K562 (cell line): ENCODE results near the gene EIF4G1. TPM values are rescaled to one million over a fixed set of nuclear protein-coding genes. Genes with fewer than 3 reads are reported as not detected.

ENCODE experiments used
- ATAC-seq: fragments of 200-7000 bp; cut with Tn5 transposase; 3 replicates; pipeline ENCODE4 v1.9.1; 2020; ENCODE audit warnings: moderate library complexity
- BruUV-seq: library from RNA; stranded (reverse); fragments of 400-500 nt; replicated peaks from 2 replicates; lab custom pipeline; 2021; lab: Mats Ljungman, UMichigan
- CTCF ChIA-PET: fragments of 300-600 bp; formaldehyde crosslinking; extraction: SDS; loops from one replicate; lab custom pipeline; 2021; ENCODE audit warnings: low intra/inter-chr PET ratio; lab: Yijun Ruan, JAX
- POLR2A ChIA-PET: fragments of 300-600, 350-650 bp; sonication (Branson Sonifier 250); formaldehyde crosslinking; extraction: SDS; loops from one replicate; lab custom pipeline; 2021; ENCODE audit warnings: antibody characterized with exemption, inconsistent platforms; lab: Yijun Ruan, JAX
- DNase-seq, 4 experiments: peaks; one replicate each; pipeline versions ENCODE4 v3.0.0 to v3.0.0-alpha.2; 2011 to 2018; ENCODE audit warnings: low spot score in 3 of 4, mixed read lengths in 3 of 4; ENCODE audit errors: extremely low read depth in 1 of 4
- FAIRE-seq: peaks from 2 replicates; lab custom pipeline; 2011; peaks lifted over from hg19 to GRCh38; lab: Jason Lieb, UNC
- H2AFZ ChIP-seq: 2 replicates; pipeline ENCODE4 v1.6.0; 2011; ENCODE audit warnings: low read depth, low read length, control low read depth, inconsistent platforms
- H3K27ac ChIP-seq: fragments of 200-600 bp; 3 replicates; pipeline ENCODE4 v1.8.0; 2011; ENCODE audit warnings: low read depth, mild to moderate bottlenecking, control low read depth, inconsistent platforms, low read length, moderate library complexity, mixed read lengths; ENCODE audit errors: extremely low read depth
- H3K27me3 ChIP-seq, 2 experiments: fragments of 300-600 bp in 1 of 2; 2 replicates in 1 of 2; 3 replicates in 1 of 2; pipeline versions ENCODE4 v1.6.0 to v1.8.0; 2011; ENCODE audit warnings: inconsistent platforms in 2 of 2, low read length in 2 of 2, mild to moderate bottlenecking in 1 of 2, mixed read lengths in 1 of 2, moderate library complexity in 1 of 2; ENCODE audit not compliant: control insufficient read depth in 2 of 2, insufficient read depth in 2 of 2
- H3K36me3 ChIP-seq: fragments of 300-600 bp; 3 replicates; pipeline ENCODE4 v1.8.0; 2011; ENCODE audit warnings: mild to moderate bottlenecking, low read length, inconsistent platforms; ENCODE audit not compliant: control insufficient read depth, insufficient read depth
- H3K4me1 ChIP-seq, 2 experiments: fragments of 200-600 bp in 1 of 2; replicated peaks in 1 of 2; 2 replicates in 1 of 2; 3 replicates in 1 of 2; pipeline versions ENCODE4 v1.5.1 to v1.8.0; 2011; ENCODE audit warnings: inconsistent platforms in 2 of 2, low read length in 2 of 2, mild to moderate bottlenecking in 1 of 2, mixed read lengths in 1 of 2, moderate library complexity in 1 of 2; ENCODE audit not compliant: control insufficient read depth in 2 of 2, insufficient read depth in 2 of 2
- H3K4me2 ChIP-seq: 2 replicates; pipeline ENCODE4 v1.6.1; 2011; ENCODE audit warnings: low read length, control low read depth, inconsistent platforms, mixed read lengths; ENCODE audit not compliant: insufficient read depth
- H3K4me3 ChIP-seq: fragments of 200-600 bp; sonication (generic), shearing (Covaris generic); 2 replicates; pipeline ENCODE4 v1.5.1; 2016; ENCODE audit warnings: control low read depth, inconsistent platforms
- H3K79me2 ChIP-seq: fragments of 200-600 bp; 3 replicates; pipeline ENCODE4 v1.8.0; 2011; ENCODE audit warnings: low read length, inconsistent platforms; ENCODE audit not compliant: control insufficient read depth, insufficient read depth
- H3K9ac ChIP-seq, 2 experiments: 2 replicates each; pipeline versions ENCODE4 v1.6.0 to v1.6.1; 2011; ENCODE audit warnings: low read depth in 2 of 2, low read length in 2 of 2, control low read depth in 1 of 2, inconsistent platforms in 1 of 2, mild to moderate bottlenecking in 1 of 2, mixed read lengths in 1 of 2; ENCODE audit not compliant: insufficient read depth in 1 of 2
- H3K9me1 ChIP-seq: one replicate; pipeline ENCODE4 v1.6.0; 2011; ENCODE audit warnings: inconsistent platforms, mild to moderate bottlenecking, low read length, moderate library complexity; ENCODE audit not compliant: control insufficient read depth, insufficient read depth
- H3K9me3 ChIP-seq: replicated peaks from 2 replicates; pipeline ENCODE4 v1.5.1; 2011; ENCODE audit warnings: low read depth, low read length, inconsistent platforms; ENCODE audit not compliant: control insufficient read depth, insufficient read depth
- H4K20me1 ChIP-seq: replicated peaks from 2 replicates; pipeline ENCODE4 v1.6.1; 2011; ENCODE audit warnings: low read length, inconsistent platforms, mixed read lengths; ENCODE audit not compliant: control insufficient read depth, insufficient read depth
- BCLAF1 ChIP-seq, 2 experiments: fragments of 450-650 bp in 1 of 2; IDR thresholded peaks; 2 replicates each; pipeline ENCODE4 v1.6.1; 2011 to 2017; ENCODE audit warnings: low read depth in 2 of 2, antibody characterized with exemption in 1 of 2, borderline replicate concordance in 1 of 2, low read length in 1 of 2, mild to moderate bottlenecking in 1 of 2, mixed read lengths in 1 of 2; ENCODE audit not compliant: control insufficient read depth in 1 of 2
- MBD1 ChIP-seq: fragments of 250-450 bp; sonication (Bioruptor Pico); IDR thresholded peaks from 2 replicates; pipeline ENCODE4 v1.8.0; 2022; ENCODE audit warnings: inconsistent platforms
- NCOA1 ChIP-seq: fragments of 450-650 bp; IDR thresholded peaks from 2 replicates; pipeline ENCODE4 v1.6.1; 2016; ENCODE audit warnings: low read depth
- PHB ChIP-seq: fragments of 250-450 bp; sonication (Bioruptor Pico); IDR thresholded peaks from 2 replicates; pipeline ENCODE4 v1.5.0; 2021
- PHF21A ChIP-seq: fragments of 450-650 bp; IDR thresholded peaks from 2 replicates; pipeline ENCODE4 v1.6.1; 2017; ENCODE audit warnings: low read depth, borderline replicate concordance
- PHF8 ChIP-seq: fragments of 200-600 bp; sonication (generic); IDR thresholded peaks from 2 replicates; pipeline ENCODE4 v1.6.1; 2012; ENCODE audit warnings: mixed run types, mild to moderate bottlenecking, inconsistent platforms, low read length, moderate library complexity, borderline replicate concordance
- PKNOX1 ChIP-seq: fragments of 450-650 bp; IDR thresholded peaks from 2 replicates; pipeline ENCODE4 v1.6.1; 2016
- POLR2G ChIP-seq: fragments of 200-400 bp; formaldehyde crosslinking; IDR thresholded peaks from 2 replicates; pipeline ENCODE4 v1.6.1; 2017; ENCODE audit warnings: low read depth, mild to moderate bottlenecking, antibody characterized with exemption, low read length, moderate library complexity
- SP1 ChIP-seq: sonication (generic); formaldehyde crosslinking; IDR thresholded peaks from 2 replicates; pipeline ENCODE4 v1.8.1; 2022; ENCODE audit warnings: mild to moderate bottlenecking, missing genetic modification reagents
- SREBF2 ChIP-seq: sonication (generic); formaldehyde crosslinking; IDR thresholded peaks from 2 replicates; pipeline ENCODE4 v1.4.0; 2020; ENCODE audit warnings: mild to moderate bottlenecking, missing genetic modification reagents
- ZNF507 ChIP-seq: conservative IDR thresholded peaks from 2 replicates; pipeline ENCODE4 v1.6.1; 2017; ENCODE audit warnings: missing genetic modification characterization, missing compliant biosample characterization
- WGBS: fragments of 100-300 bp; shearing (Covaris generic); methylation state at CpG from one replicate; pipeline ENCODE4 v1.1.6; 2016; ENCODE audit warnings: low coverage, mixed read lengths; ENCODE audit not compliant: insufficient coverage; ENCODE audit errors: missing lambda C conversion rate; 5-methylcytosine and 5-hydroxymethylcytosine counted together
- in situ Hi-C: fragments of 300-500 bp; cut with MboI; formaldehyde crosslinking; loops from 4 replicates; pipeline ENCODE4 v1.15.0; 2018; ENCODE audit warnings: inconsistent platforms, mixed read lengths
- intact Hi-C: fragments of 100-400 bp; cut with micrococcal nuclease; formaldehyde crosslinking; loops from 2 replicates; pipeline ENCODE4 v1.14.2; 2022
- polyA plus RNA-seq, 8 experiments: library from polyadenylated mRNA; depleted of rRNA in 4 of 8; stranded (reverse) in 5 of 8; unstranded in 3 of 8; fragments of >200 nt; fragmentation: Nextera tagmentation in 2 of 8; fragmentation: Illumina TruSeq in 1 of 8; extraction: Ambion mirVana in 2 of 8; extraction: Trizol in 1 of 8; gene quantifications; 2 replicates each; pipeline versions ENCODE4 v1.2.1 to v1.2.3, GENCODE V29; 2011 to 2014; ENCODE audit warnings: inconsistent platforms in 1 of 8, missing spikeins in 1 of 8
- total RNA-seq, 7 experiments: library from RNA; depleted of rRNA in 6 of 7; stranded (reverse); fragments of >200 nt in 6 of 7; fragmentation: Illumina TruSeq in 2 of 7; extraction: Trizol in 2 of 7; gene quantifications; 2 replicates each; pipeline versions ENCODE4 v1.2.1 to v1.2.3, GENCODE V29; 2011 to 2021; ENCODE audit warnings: low replicate concordance in 1 of 7
- TF ChIP-seq, protein P1 (sequence below): sonication (generic); formaldehyde crosslinking; IDR thresholded peaks from 2 replicates; pipeline ENCODE4 v1.8.0; 2022; ENCODE audit warnings: mild to moderate bottlenecking, missing genetic modification reagents

Gene EIF4G1
- total and polyA plus RNA-seq, 9 of the 15 experiments (the other 6 are each of a cell fraction or from before 2014, with no cell fraction given): 4.6 to 505 (median 155) TPM

DNA sequence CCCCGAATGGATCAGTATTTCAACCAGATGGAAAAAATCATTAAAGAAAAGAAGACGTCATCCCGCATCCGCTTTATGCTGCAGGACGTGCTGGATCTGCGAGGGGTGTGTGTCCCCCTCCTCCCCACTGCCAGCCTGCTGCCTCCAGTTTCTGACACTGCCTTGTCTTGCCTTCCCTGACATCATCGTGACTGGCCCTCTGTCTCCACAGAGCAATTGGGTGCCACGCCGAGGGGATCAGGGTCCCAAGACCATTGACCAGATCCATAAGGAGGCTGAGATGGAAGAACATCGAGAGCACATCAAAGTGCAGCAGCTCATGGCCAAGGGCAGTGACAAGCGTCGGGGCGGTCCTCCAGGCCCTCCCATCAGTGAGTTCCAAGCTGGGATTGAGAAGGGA, 10.9 kb downstream of the EIF4G1 start (continued):
- TF ChIP-seq, protein P1, sequence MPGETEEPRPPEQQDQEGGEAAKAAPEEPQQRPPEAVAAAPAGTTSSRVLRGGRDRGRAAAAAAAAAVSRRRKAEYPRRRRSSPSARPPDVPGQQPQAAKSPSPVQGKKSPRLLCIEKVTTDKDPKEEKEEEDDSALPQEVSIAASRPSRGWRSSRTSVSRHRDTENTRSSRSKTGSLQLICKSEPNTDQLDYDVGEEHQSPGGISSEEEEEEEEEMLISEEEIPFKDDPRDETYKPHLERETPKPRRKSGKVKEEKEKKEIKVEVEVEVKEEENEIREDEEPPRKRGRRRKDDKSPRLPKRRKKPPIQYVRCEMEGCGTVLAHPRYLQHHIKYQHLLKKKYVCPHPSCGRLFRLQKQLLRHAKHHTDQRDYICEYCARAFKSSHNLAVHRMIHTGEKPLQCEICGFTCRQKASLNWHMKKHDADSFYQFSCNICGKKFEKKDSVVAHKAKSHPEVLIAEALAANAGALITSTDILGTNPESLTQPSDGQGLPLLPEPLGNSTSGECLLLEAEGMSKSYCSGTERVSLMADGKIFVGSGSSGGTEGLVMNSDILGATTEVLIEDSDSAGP (CRISPR knock-in tag): no peak
- TF ChIP-seq PKNOX1: no peak

DNA sequence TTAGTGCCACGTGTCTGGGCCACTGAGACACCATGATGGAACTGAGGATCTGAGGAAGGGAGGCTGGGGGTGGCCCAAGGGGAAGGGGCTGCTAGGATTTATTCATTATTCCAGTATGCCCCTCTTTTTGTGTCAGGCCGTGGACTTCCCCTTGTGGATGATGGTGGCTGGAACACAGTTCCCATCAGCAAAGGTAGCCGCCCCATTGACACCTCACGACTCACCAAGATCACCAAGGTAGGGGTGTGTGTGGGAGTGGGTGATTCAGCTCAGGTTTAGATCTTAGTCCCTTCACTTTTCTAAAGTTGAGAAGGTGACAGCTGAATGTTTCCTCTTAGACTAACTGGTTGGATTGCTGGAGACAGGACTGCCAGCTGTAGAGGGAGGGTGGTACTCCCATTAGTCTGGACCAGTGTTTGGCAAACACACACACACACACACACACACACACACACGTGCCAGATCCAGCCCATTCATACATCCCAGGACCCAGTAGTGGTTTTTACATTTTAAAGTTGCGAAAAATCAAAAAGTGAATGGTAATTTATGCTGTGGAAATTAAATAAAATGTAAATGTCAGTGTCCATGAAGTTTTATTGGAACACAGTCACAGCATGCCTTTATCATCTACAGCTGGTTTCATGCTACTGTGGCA, 11.4 kb downstream of the EIF4G1 start:
- Histone ChIP-seq H4K20me1 (peaks cover 14% of the 10 kb centered on the region), H3K4me2 (no peak overlapping the region)
- POLR2A ChIA-PET: interaction anchor here (1.2 to 2.8 kb wide), 2 partner anchors 8 to 10 kb away, joined by 4 to 24 read pairs; no protein-coding TSS in a partner anchor

More for the DNA sequence above, 11.4 kb downstream of the EIF4G1 start:
- DNase-seq (no peak), ATAC-seq (no peak), FAIRE-seq (no peak)
- H2AFZ ChIP-seq: no peak overlapping the region
- WGBS: 93% methylated on average over 6 of the region's 6 CpGs
- no peak overlapping the region for H3K27ac ChIP-seq
- no peaks in the 10 kb centered on the region for H3K9me3 ChIP-seq
- intact Hi-C loops: no loop called here
- TF ChIP-seq POLR2G (no peak), PHB (no peak), MBD1 (CRISPR knock-in tag) (no peak), SREBF2 (CRISPR knock-in tag) (no peak), BCLAF1 (IDR thresholded peaks at IDR 0.05; ENCODE audit: borderline replicate concordance in 1 of 2, control insufficient read depth in 1 of 2, low read depth in 2 of 2, low read length in 1 of 2) (no peak), SP1 (CRISPR knock-in tag) (no peak), PHF8 (no peak), NCOA1 (no peak), ZNF507 (tag) (no peak), PHF21A (no peak)
- peaks cover 0 to 3% of the 10 kb centered on the region in 2 experiments; a peak in 2 of 5 replicates for H3K4me1 ChIP-seq
- CTCF ChIA-PET: no interaction called here
- no TSS peak for BruUV-seq
- H3K27me3 ChIP-seq: no peaks in the 10 kb centered on the region
- H3K4me3 ChIP-seq: no peak overlapping the region
- no peak overlapping the region; a peak in 1 of 4 replicates for H3K9ac ChIP-seq
- peaks cover 98% of the 10 kb centered on the region for H3K36me3 ChIP-seq
- H3K79me2 ChIP-seq: peaks cover 49% of the 10 kb centered on the region; the same call in 2 of the 3 replicates
- in situ Hi-C loops: no loop called here
- no peaks in the 10 kb centered on the region for H3K9me1 ChIP-seq
